HepG2 (cell line): ENCODE results near the gene SOX13. TPM values are rescaled to one million over a fixed set of nuclear protein-coding genes. Genes with fewer than 3 reads are reported as not detected.

Source experiments
- ATAC-seq: fragments of 200-7000 bp; cut with Tn5 transposase; 3 replicates; pipeline ENCODE4 v1.9.1; 2020; ENCODE audit warnings: mild to moderate bottlenecking, moderate library complexity
- BruUV-seq: library from RNA; stranded (reverse); fragments of 400-500 nt; replicated peaks from 2 replicates; lab custom pipeline; 2021; lab: Mats Ljungman, UMichigan
- CTCF ChIA-PET: fragments of 300-600 bp; formaldehyde crosslinking; extraction: SDS; loops from one replicate; lab custom pipeline; 2021; ENCODE audit warnings: low total read pairs, inconsistent platforms, low intra/inter-chr PET ratio; lab: Yijun Ruan, JAX
- POLR2A ChIA-PET: fragments of 350-600 bp; sonication (Branson Sonifier 250); formaldehyde crosslinking; loops from one replicate; lab custom pipeline; 2020; ENCODE audit warnings: antibody characterized with exemption, inconsistent platforms; lab: Yijun Ruan, JAX
- DNase-seq: peaks from one replicate; pipeline ENCODE4 v3.0.0-alpha.2; 2015; ENCODE audit warnings: low spot score
- FAIRE-seq: peaks from 3 replicates; lab custom pipeline; 2011; peaks lifted over from hg19 to GRCh38; lab: Jason Lieb, UNC
- H2AFZ ChIP-seq: one replicate; pipeline ENCODE4 v1.6.1; 2011; ENCODE audit warnings: low read length, inconsistent platforms
- H3K27ac ChIP-seq: fragments of 300-600 bp; 3 replicates; pipeline ENCODE4 v1.8.0; 2011; ENCODE audit warnings: mixed run types, mild to moderate bottlenecking, mixed read lengths, low read length, inconsistent platforms; ENCODE audit not compliant: insufficient read depth; ENCODE audit errors: extremely low read length
- H3K27me3 ChIP-seq, 2 experiments: fragments of 200-600 bp in 1 of 2; 2 replicates in 1 of 2; 3 replicates in 1 of 2; pipeline versions ENCODE4 v1.6.0 to v1.8.0; 2011; ENCODE audit warnings: low read length in 2 of 2, mild to moderate bottlenecking in 2 of 2, moderate library complexity in 2 of 2, inconsistent platforms in 1 of 2; ENCODE audit not compliant: insufficient read depth in 2 of 2, control insufficient read depth in 1 of 2
- H3K36me3 ChIP-seq, 2 experiments: fragments of 200-600 bp in 1 of 2; replicated peaks in 1 of 2; 2 replicates in 1 of 2; 3 replicates in 1 of 2; pipeline versions ENCODE4 v1.5.1 to v1.8.0; 2011; ENCODE audit warnings: low read length in 2 of 2, inconsistent platforms in 1 of 2; ENCODE audit not compliant: insufficient read depth in 2 of 2, control insufficient read depth in 1 of 2
- H3K4me1 ChIP-seq: 2 replicates; pipeline ENCODE4 v1.5.1; 2012; ENCODE audit warnings: low read length, inconsistent platforms; ENCODE audit not compliant: insufficient read depth
- H3K4me2 ChIP-seq: 2 replicates; pipeline ENCODE4 v1.6.0; 2011; ENCODE audit warnings: low read depth, low read length, inconsistent platforms
- H3K4me3 ChIP-seq, 3 experiments: fragments of 200-600 bp in 1 of 3; sonication (generic), shearing (Covaris generic) in 1 of 3; replicated peaks in 1 of 3; 2 replicates each; pipeline ENCODE4 v1.5.1; 2011 to 2016; ENCODE audit warnings: low read length in 3 of 3, inconsistent platforms in 2 of 3, low read depth in 2 of 3, mild to moderate bottlenecking in 2 of 3, control low read depth in 1 of 3, mixed read lengths in 1 of 3; ENCODE audit not compliant: insufficient read depth in 1 of 3
- H3K79me2 ChIP-seq: one replicate; pipeline ENCODE4 v1.6.1; 2011; ENCODE audit warnings: low read length, inconsistent platforms; ENCODE audit not compliant: insufficient read depth
- H3K9ac ChIP-seq: 2 replicates; pipeline ENCODE4 v1.6.0; 2011; ENCODE audit warnings: mild to moderate bottlenecking, low read depth, low read length, inconsistent platforms; ENCODE audit not compliant: insufficient read depth
- H3K9me3 ChIP-seq: 2 replicates; pipeline ENCODE4 v1.5.1; 2012; ENCODE audit warnings: mild to moderate bottlenecking, low read length
- H4K20me1 ChIP-seq: 2 replicates; pipeline ENCODE4 v1.6.0; 2011; ENCODE audit warnings: inconsistent platforms, mild to moderate bottlenecking, low read length, moderate library complexity; ENCODE audit not compliant: insufficient read depth
- CEBPB ChIP-seq: IDR thresholded peaks from 2 replicates; pipeline ENCODE4 v1.6.1; 2011; ENCODE audit warnings: low read depth, low read length, improper control_type of control experiment, borderline replicate concordance
- KLF13 ChIP-seq: sonication (generic); formaldehyde crosslinking; IDR thresholded peaks from 2 replicates; pipeline ENCODE4 v1.4.0; 2020; ENCODE audit warnings: mild to moderate bottlenecking, missing genetic modification reagents
- STAT5B ChIP-seq: sonication (generic); formaldehyde crosslinking; IDR thresholded peaks from 2 replicates; pipeline ENCODE4 v1.4.0; 2020; ENCODE audit warnings: missing genetic modification reagents
- WGBS: methylation state at CpG from one replicate; pipeline ENCODE4 v1.1.6; 2017; ENCODE audit warnings: low lambda C conversion rate; 5-methylcytosine and 5-hydroxymethylcytosine counted together
- in situ Hi-C: cut with HindIII; loops from 2 replicates; pipeline ENCODE4 v1.10.0; 2017; ENCODE audit warnings: low pct_unique_long_range_greater_than_20kb; ENCODE audit not compliant: extremely low pct_ligation_motif_present
- intact Hi-C: fragments of 100-400 bp; cut with micrococcal nuclease; formaldehyde crosslinking; loops from one replicate; pipeline ENCODE4 v1.10.0; 2022; ENCODE audit not compliant: unreplicated experiment
- polyA plus RNA-seq, 8 experiments: library from polyadenylated mRNA; depleted of rRNA in 3 of 8; stranded (reverse) in 7 of 8; unstranded in 1 of 8; fragments of >200 nt; fragmentation: Illumina TruSeq in 4 of 8; extraction: Trizol in 4 of 8; gene quantifications; 2 replicates each; pipeline versions ENCODE4 v1.2.1 to v1.2.3, GENCODE V29; 2011 to 2016; ENCODE audit warnings: low read depth in 4 of 8, missing spikeins in 1 of 8, mixed read lengths in 1 of 8; ENCODE audit not compliant: insufficient read depth in 1 of 8
- total RNA-seq, 5 experiments: library from RNA; depleted of rRNA; stranded (reverse); fragments of >200 nt; fragmentation: Illumina TruSeq; extraction: Trizol; gene quantifications; 2 replicates each; pipeline ENCODE4 v1.2.3, GENCODE V29; 2016; ENCODE audit warnings: low read depth in 1 of 5
- TF ChIP-seq, protein P1 (sequence below): sonication (generic); formaldehyde crosslinking; IDR thresholded peaks from 2 replicates; pipeline ENCODE4 v1.5.1; 2020; ENCODE audit warnings: mild to moderate bottlenecking, missing genetic modification reagents

Gene SOX13
- total and polyA plus RNA-seq, 2 of the 13 experiments (the other 11 are each of a cell fraction or from before 2014, with no cell fraction given), result 13.3 to 15.8 TPM

DNA sequence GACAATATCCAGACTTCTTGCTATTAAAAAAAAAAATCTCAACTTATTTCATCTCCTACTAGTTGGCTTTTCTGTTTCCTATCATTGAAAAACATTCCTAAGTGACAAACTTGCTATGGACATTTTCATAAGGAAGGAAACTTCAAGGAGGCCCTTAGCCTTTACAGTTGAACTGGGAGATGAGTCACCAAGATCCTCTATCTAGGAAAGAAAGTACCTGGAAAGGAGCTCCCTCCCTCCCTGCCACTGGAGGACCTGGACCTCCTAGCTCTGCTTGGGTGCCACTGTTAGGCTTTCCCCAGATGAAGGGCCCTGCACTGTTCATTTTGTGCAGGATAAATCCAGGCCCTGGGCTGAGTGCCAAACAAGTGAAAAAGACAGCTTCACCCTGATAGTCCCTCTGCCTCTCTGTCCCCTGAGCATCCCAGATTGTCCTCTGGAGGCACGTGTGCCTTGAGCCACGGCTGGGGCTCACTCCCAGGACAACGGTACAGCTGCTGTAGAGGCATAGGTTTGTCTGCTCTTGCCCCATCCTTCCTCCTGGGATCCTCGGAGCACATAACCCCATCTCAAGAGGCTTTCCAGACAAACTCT is 40.2 kb upstream of the SOX13 start:
- no peak for ATAC-seq
- no peaks in the 10 kb centered on the region for H3K4me1 ChIP-seq

DNA sequence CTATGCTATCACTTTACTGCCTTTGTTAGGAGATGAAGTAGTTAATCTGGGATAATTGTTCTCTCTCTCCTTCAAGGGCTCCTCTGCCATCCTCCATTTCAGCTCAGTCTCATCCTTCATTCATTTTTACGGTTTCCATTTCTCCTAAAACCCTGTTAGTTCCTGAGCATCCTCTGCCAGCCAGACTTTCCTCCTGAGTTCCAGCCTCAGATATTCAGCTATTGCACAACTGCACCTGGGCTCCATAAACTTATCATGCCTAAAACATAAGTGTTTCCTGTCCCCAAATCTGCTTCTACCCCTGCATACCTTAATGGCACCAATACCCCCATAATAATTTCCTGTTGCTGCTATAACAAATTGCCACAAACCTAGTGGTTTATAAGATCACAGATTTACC is 39.6 kb upstream of the SOX13 start:
- Histone ChIP-seq H4K20me1 (no peaks in the 10 kb centered on the region), H3K4me2 (no peak overlapping the region), H3K9me3 (no peaks in the 10 kb centered on the region), H3K79me2 (no peaks in the 10 kb centered on the region), H3K9ac (no peak overlapping the region), H3K27me3 (peaks cover 0 to 8% of the 10 kb centered on the region in 2 experiments; a peak in 1 of 5 replicates), H2AFZ (no peak overlapping the region), H3K4me3 (no peak overlapping the region), H3K27ac (no peak overlapping the region), H3K4me1 (no peaks in the 10 kb centered on the region), H3K36me3 (no peaks in the 10 kb centered on the region)
- DNase-seq (no peak), ATAC-seq (no peak), FAIRE-seq (no peak)
- no TSS peak for BruUV-seq
- CTCF ChIA-PET, result no interaction called here
- intact Hi-C loops (no loop called here), in situ Hi-C loops (no loop called here)
- POLR2A ChIA-PET, result no interaction called here
- WGBS, result 27% methylated on average over 1 of the region's 1 CpG
- TF ChIP-seq STAT5B (CRISPR knock-in tag) (no peak), CEBPB (peak; percentile 62; the same call in 1 of the 2 replicates)
- TF ChIP-seq, protein P1, sequence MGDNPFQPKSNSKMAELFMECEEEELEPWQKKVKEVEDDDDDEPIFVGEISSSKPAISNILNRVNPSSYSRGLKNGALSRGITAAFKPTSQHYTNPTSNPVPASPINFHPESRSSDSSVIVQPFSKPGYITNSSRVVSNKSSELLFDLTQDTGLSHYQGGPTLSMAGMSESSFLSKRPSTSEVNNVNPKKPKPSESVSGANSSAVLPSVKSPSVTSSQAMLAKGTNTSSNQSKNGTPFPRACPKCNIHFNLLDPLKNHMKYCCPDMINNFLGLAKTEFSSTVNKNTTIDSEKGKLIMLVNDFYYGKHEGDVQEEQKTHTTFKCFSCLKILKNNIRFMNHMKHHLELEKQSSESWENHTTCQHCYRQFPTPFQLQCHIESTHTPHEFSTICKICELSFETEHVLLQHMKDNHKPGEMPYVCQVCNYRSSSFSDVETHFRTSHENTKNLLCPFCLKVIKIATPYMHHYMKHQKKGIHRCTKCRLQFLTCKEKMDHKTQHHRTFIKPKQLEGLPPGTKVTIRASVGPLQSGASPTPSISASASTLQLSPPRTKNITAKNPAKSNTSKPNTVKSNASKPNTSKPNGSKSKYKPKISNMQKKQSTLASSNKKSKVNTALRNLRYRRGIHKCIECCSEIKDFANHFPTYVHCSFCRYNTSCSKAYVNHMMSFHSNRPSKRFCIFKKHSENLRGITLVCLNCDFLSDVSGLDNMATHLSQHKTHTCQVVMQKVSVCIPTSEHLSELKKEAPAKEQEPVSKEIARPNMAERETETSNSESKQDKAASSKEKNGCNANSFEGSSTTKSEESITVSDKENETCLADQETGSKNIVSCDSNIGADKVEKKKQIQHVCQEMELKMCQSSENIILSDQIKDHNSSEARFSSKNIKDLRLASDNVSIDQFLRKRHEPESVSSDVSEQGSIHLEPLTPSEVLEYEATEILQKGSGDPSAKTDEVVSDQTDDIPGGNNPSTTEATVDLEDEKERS (CRISPR knock-in tag), result no peak

More for the DNA sequence above, 40.2 kb upstream of the SOX13 start:
- H3K36me3 ChIP-seq, result no peaks in the 10 kb centered on the region
- no peaks in the 10 kb centered on the region for H3K79me2 ChIP-seq
- FAIRE-seq, result no peak
- ChIA-PET POLR2A (no interaction called here), CTCF (no interaction called here)
- in situ Hi-C loops, result no loop called here
- BruUV-seq, result no TSS peak
- H3K27ac ChIP-seq, result no peak overlapping the region
- TF ChIP-seq KLF13 (CRISPR knock-in tag), result no peak
- H3K4me3 ChIP-seq, result no peak overlapping the region
- peaks cover 3 to 11% of the 10 kb centered on the region in 2 experiments; a peak in 2 of 5 replicates for H3K27me3 ChIP-seq
- H3K4me2 ChIP-seq, result no peak overlapping the region
- WGBS, result 11% methylated on average over 1 of the region's 4 CpGs
- no peak for DNase-seq
- no peaks in the 10 kb centered on the region for H3K9me3 ChIP-seq
- no peaks in the 10 kb centered on the region for H4K20me1 ChIP-seq
- H3K9ac ChIP-seq, result no peak overlapping the region
- H2AFZ ChIP-seq, result no peak overlapping the region
- intact Hi-C loops, result no loop called here
